Coronary artery (tissue), 2 donors: Measurements from ENCODE around the gene ATP8B1.

ENCODE experiments used
- DNase-seq: peaks from one replicate; pipeline ENCODE4 v3.0.0-alpha.2; 2017; ENCODE audit warnings: low spot score
- H3K27ac ChIP-seq, 2 donors: fragments of 200-600 bp; sonication (generic); one replicate each; pipeline ENCODE4 v1.5.1; 2016 to 2019
- H3K4me3 ChIP-seq: fragments of 200-600 bp; sonication (generic); 2 replicates; pipeline ENCODE4 v1.5.1; 2016; ENCODE audit warnings: mild to moderate bottlenecking, moderate library complexity
- CTCF ChIP-seq: fragments of 200-600 bp; sonication (generic); IDR thresholded peaks from one replicate; pipeline ENCODE4 v1.5.1; 2019; ENCODE audit warnings: antibody characterized with exemption

Gene ATP8B1

GRCh38 chr18:57801761-57802212 is 1.3 kb downstream of the ATP8B1 start:
- peak overlapping the region; percentile 94 for H3K4me3 ChIP-seq
- peak; percentile 81 for DNase-seq
- no peak for TF ChIP-seq CTCF
- peak overlapping the region; percentile 89 to 97 for H3K27ac ChIP-seq

GRCh38 chr18:57801325-57801724 is 1.8 kb downstream of the ATP8B1 start:
- no peak for DNase-seq
- Histone ChIP-seq H3K27ac (peak overlapping the region; percentile 89 to 97), H3K4me3 (peak overlapping the region; percentile 94)
- no peak for TF ChIP-seq CTCF

- TF ChIP-seq CTCF = no peak
- peak overlapping the region; percentile 52 to 57 for H3K27ac ChIP-seq
- peak overlapping the region; percentile 15 for H3K4me3 ChIP-seq
- no peak for DNase-seq
These were observed 4.3 kb downstream of the ATP8B1 start for GRCh38 chr18:57798713-57799373.

GRCh38 chr18:57797209-57797651 is 5.9 kb downstream of the ATP8B1 start:
- no peak for DNase-seq
- Histone ChIP-seq H3K4me3 (no peak overlapping the region), H3K27ac (no peak overlapping the region)
- TF ChIP-seq CTCF = no peak

GRCh38 chr18:57794951-57795728 is 8.0 kb downstream of the ATP8B1 start:
- Histone ChIP-seq H3K4me3 (no peak overlapping the region), H3K27ac (peak overlapping the region in 1 of 2 donors; percentile 91)
- DNase-seq = no peak
- no peak for TF ChIP-seq CTCF

GRCh38 chr18:57793302-57793986 is 9.7 kb downstream of the ATP8B1 start:
- H3K27ac ChIP-seq = peak overlapping the region; percentile 91
- peak overlapping the region; percentile 63 for H3K4me3 ChIP-seq
- TF ChIP-seq CTCF = no peak
- DNase-seq = no peak
